HepG2 (cell line): ENCODE data around the gene CSNK2A2. TPM values are rescaled to one million over a fixed set of nuclear protein-coding genes. Genes with fewer than 3 reads are reported as not detected.
A peak's percentile ranks its signal among the peaks of the same experiment; 100 is the strongest.

Source experiments
- ARNT2 ChIP-seq: sonication (generic); formaldehyde crosslinking; IDR thresholded peaks from 2 replicates; pipeline ENCODE4 v1.8.0; 2022; ENCODE audit warnings: mild to moderate bottlenecking, low read depth, missing genetic modification reagents, moderate library complexity
- IRX3 ChIP-seq: sonication (generic); formaldehyde crosslinking; IDR thresholded peaks from 2 replicates; pipeline ENCODE4 v1.8.1; 2023; ENCODE audit warnings: mild to moderate bottlenecking, low read depth, missing genetic modification reagents, borderline replicate concordance
- MED13 ChIP-seq: sonication (generic); formaldehyde crosslinking; IDR thresholded peaks from 2 replicates; pipeline ENCODE4 v1.5.0; 2020; ENCODE audit warnings: missing genetic modification reagents
- MEIS1 ChIP-seq: sonication (generic); formaldehyde crosslinking; IDR thresholded peaks from 2 replicates; pipeline ENCODE4 v1.9.0; 2021; ENCODE audit warnings: mild to moderate bottlenecking, missing genetic modification reagents, moderate library complexity, borderline replicate concordance
- PCBP1 ChIP-seq: fragments of 200-400 bp; formaldehyde crosslinking; IDR thresholded peaks from 2 replicates; pipeline ENCODE4 v1.6.1; 2017; ENCODE audit warnings: mild to moderate bottlenecking, low read depth, low read length, borderline replicate concordance
- PCBP2 ChIP-seq: fragments of 200-400 bp; formaldehyde crosslinking; optimal IDR thresholded peaks from 2 replicates; pipeline ENCODE3; 2018; ENCODE audit warnings: low read length, low read depth; ENCODE audit not compliant: poor library complexity, severe bottlenecking
- TEF ChIP-seq: sonication (generic); formaldehyde crosslinking; IDR thresholded peaks from 2 replicates; pipeline ENCODE4 v1.5.0; 2020; ENCODE audit warnings: missing genetic modification reagents
- U2AF2 ChIP-seq: fragments of 200-400 bp; formaldehyde crosslinking; IDR thresholded peaks from 2 replicates; pipeline ENCODE4 v1.6.1; 2017; ENCODE audit warnings: low read depth, mild to moderate bottlenecking, low read length
- ZKSCAN5 ChIP-seq: sonication (generic); formaldehyde crosslinking; IDR thresholded peaks from 2 replicates; pipeline ENCODE4 v1.5.1; 2020; ENCODE audit warnings: mild to moderate bottlenecking, missing genetic modification reagents
- ZMYM3 ChIP-seq: sonication (generic); formaldehyde crosslinking; IDR thresholded peaks from 2 replicates; pipeline ENCODE4 v1.5.1; 2020; ENCODE audit warnings: mild to moderate bottlenecking, missing genetic modification reagents
- ZNF10 ChIP-seq: sonication (generic); formaldehyde crosslinking; IDR thresholded peaks from 2 replicates; pipeline ENCODE4 v1.4.0; 2020; ENCODE audit warnings: mild to moderate bottlenecking, low read depth, missing genetic modification reagents, borderline replicate concordance
- ZNF143 ChIP-seq: sonication (generic); formaldehyde crosslinking; IDR thresholded peaks from 2 replicates; pipeline ENCODE4 v1.4.0; 2020; ENCODE audit warnings: missing genetic modification reagents
- ZNF17 ChIP-seq: sonication (generic); formaldehyde crosslinking; IDR thresholded peaks from 2 replicates; pipeline ENCODE4 v1.5.0; 2020; ENCODE audit warnings: mild to moderate bottlenecking, missing genetic modification reagents
- ZNF232 ChIP-seq: sonication (generic); formaldehyde crosslinking; IDR thresholded peaks from 2 replicates; pipeline ENCODE4 v1.4.0; 2020; ENCODE audit warnings: missing genetic modification reagents, borderline replicate concordance
- ZNF615 ChIP-seq: sonication (generic); formaldehyde crosslinking; IDR thresholded peaks from 2 replicates; pipeline ENCODE4 v1.5.0; 2020; ENCODE audit warnings: mild to moderate bottlenecking, missing genetic modification reagents, borderline replicate concordance
- ZSCAN9 ChIP-seq: IDR thresholded peaks from 2 replicates; pipeline ENCODE4 v1.6.1; 2016; ENCODE audit warnings: borderline replicate concordance
- polyA plus RNA-seq, 8 experiments: library from polyadenylated mRNA; depleted of rRNA in 3 of 8; stranded (reverse) in 7 of 8; unstranded in 1 of 8; fragments of >200 nt; fragmentation: Illumina TruSeq in 4 of 8; extraction: Trizol in 4 of 8; gene quantifications; 2 replicates each; pipeline versions ENCODE4 v1.2.1 to v1.2.3, GENCODE V29; 2011 to 2016; ENCODE audit warnings: low read depth in 4 of 8, missing spikeins in 1 of 8, mixed read lengths in 1 of 8; ENCODE audit not compliant: insufficient read depth in 1 of 8
- total RNA-seq, 5 experiments: library from RNA; depleted of rRNA; stranded (reverse); fragments of >200 nt; fragmentation: Illumina TruSeq; extraction: Trizol; gene quantifications; 2 replicates each; pipeline ENCODE4 v1.2.3, GENCODE V29; 2016; ENCODE audit warnings: low read depth in 1 of 5
- TF ChIP-seq, protein P1 (sequence below): sonication (generic); formaldehyde crosslinking; IDR thresholded peaks from 2 replicates; pipeline ENCODE4 v1.5.0; 2020; ENCODE audit warnings: mild to moderate bottlenecking, missing genetic modification reagents
- TF ChIP-seq, protein P2 (sequence below): sonication (generic); formaldehyde crosslinking; IDR thresholded peaks from 2 replicates; pipeline ENCODE4 v1.4.0; 2020; ENCODE audit warnings: mild to moderate bottlenecking, missing genetic modification reagents
- TF ChIP-seq, protein P3 (sequence below): sonication (generic); formaldehyde crosslinking; IDR thresholded peaks from 2 replicates; pipeline ENCODE4 v1.4.0; 2020; ENCODE audit warnings: missing genetic modification reagents
- TF ChIP-seq, protein P4 (sequence below): sonication (generic); formaldehyde crosslinking; IDR thresholded peaks from 2 replicates; pipeline ENCODE4 v1.4.0; 2020; ENCODE audit warnings: mild to moderate bottlenecking, missing genetic modification reagents

CSNK2A2 gene
- total and polyA plus RNA-seq, 2 of the 13 experiments (the other 11 are each of a cell fraction or from before 2014, with no cell fraction given) = 46.4 to 56.9 TPM

DNA sequence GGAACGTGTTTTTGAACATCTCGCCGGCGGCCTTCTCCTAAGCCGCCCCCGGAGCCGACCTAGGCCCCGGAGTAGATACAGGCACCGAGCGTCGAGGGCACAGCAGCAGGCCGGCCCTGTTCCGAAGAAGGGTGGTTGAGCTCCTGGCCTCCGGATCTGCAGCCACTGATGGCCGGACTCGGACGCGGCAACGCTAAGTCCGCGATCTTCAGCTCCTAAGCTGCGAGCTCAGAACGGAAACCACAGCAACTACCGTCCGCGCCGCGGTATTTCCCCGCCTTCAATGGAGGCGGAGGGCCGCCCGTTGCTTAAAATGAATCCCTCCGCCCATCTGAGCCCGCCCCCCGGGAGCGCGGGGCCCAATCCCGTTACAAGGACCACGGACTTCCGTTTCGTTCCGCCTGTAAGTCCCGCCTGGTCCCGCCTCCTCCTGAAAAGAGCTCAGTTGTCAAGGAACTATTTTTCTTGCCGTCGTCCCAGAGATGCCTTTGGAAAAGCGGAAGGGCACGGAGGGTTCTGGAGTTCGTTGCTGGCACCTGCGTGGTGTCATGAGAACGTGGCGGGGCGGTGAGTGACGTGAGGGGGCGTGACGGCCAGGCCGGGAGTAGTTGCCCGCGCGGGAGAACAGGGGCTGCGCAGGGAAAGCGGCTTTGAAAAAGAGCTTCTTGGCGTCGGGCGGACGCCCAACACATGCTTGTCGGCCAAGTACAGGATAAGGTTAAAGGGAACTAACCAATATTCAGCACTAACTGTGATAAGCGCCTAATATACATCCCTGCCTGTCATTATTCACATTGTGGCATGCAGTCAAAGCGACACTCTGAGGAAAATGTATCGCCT, 68.6 kb downstream of the CSNK2A2 start, which contains the start of gene CFAP20 (continued):
- TF ChIP-seq, protein P1, sequence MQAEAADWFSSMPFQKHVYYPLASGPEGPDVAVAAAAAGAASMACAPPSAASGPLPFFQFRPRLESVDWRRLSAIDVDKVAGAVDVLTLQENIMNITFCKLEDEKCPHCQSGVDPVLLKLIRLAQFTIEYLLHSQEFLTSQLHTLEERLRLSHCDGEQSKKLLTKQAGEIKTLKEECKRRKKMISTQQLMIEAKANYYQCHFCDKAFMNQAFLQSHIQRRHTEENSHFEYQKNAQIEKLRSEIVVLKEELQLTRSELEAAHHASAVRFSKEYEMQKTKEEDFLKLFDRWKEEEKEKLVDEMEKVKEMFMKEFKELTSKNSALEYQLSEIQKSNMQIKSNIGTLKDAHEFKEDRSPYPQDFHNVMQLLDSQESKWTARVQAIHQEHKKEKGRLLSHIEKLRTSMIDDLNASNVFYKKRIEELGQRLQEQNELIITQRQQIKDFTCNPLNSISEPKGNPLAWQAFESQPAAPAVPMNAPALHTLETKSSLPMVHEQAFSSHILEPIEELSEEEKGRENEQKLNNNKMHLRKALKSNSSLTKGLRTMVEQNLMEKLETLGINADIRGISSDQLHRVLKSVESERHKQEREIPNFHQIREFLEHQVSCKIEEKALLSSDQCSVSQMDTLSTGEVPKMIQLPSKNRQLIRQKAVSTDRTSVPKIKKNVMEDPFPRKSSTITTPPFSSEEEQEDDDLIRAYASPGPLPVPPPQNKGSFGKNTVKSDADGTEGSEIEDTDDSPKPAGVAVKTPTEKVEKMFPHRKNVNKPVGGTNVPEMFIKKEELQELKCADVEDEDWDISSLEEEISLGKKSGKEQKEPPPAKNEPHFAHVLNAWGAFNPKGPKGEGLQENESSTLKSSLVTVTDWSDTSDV (CRISPR knock-in tag) = peak; percentile 98
- peak; percentile 100 for TF ChIP-seq PCBP1
- TF ChIP-seq ZMYM3 (CRISPR knock-in tag) = peak; percentile 81
- peak; percentile 68 for TF ChIP-seq ZNF143 (CRISPR knock-in tag)
- peak; percentile 84; the same call in 1 of the 2 replicates for TF ChIP-seq ZNF615 (CRISPR knock-in tag)
- TF ChIP-seq ZNF10 = no peak
- TF ChIP-seq, protein P2, sequence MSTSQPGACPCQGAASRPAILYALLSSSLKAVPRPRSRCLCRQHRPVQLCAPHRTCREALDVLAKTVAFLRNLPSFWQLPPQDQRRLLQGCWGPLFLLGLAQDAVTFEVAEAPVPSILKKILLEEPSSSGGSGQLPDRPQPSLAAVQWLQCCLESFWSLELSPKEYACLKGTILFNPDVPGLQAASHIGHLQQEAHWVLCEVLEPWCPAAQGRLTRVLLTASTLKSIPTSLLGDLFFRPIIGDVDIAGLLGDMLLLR = peak; percentile 83
- peak; percentile 59 for TF ChIP-seq ZKSCAN5
- TF ChIP-seq PCBP2 = peak; percentile 61
- peak; percentile 97 for TF ChIP-seq ARNT2 (CRISPR knock-in tag)
- no peak for TF ChIP-seq ZNF17 (CRISPR knock-in tag)
- TF ChIP-seq MED13 (CRISPR knock-in tag) = peak; percentile 18; the same call in 1 of the 2 replicates
- TF ChIP-seq, protein P3, sequence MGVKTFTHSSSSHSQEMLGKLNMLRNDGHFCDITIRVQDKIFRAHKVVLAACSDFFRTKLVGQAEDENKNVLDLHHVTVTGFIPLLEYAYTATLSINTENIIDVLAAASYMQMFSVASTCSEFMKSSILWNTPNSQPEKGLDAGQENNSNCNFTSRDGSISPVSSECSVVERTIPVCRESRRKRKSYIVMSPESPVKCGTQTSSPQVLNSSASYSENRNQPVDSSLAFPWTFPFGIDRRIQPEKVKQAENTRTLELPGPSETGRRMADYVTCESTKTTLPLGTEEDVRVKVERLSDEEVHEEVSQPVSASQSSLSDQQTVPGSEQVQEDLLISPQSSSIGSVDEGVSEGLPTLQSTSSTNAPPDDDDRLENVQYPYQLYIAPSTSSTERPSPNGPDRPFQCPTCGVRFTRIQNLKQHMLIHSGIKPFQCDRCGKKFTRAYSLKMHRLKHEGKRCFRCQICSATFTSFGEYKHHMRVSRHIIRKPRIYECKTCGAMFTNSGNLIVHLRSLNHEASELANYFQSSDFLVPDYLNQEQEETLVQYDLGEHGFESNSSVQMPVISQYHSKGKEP (CRISPR knock-in tag) = no peak; the same call in 1 of the 2 replicates
- TF ChIP-seq IRX3 (CRISPR knock-in tag) = peak; percentile 66; the same call in 1 of the 2 replicates
- TF ChIP-seq TEF (CRISPR knock-in tag) = 0 out of 2 replicates have a peak, but pooled peaks have one; percentile 65
- TF ChIP-seq ZSCAN9 (CRISPR knock-in tag) = peak; percentile 46; the same call in 1 of the 2 replicates
- peak; percentile 94 for TF ChIP-seq U2AF2
- TF ChIP-seq MEIS1 = peak; percentile 99
- TF ChIP-seq ZNF232 = peak; percentile 82
- TF ChIP-seq, protein P4, sequence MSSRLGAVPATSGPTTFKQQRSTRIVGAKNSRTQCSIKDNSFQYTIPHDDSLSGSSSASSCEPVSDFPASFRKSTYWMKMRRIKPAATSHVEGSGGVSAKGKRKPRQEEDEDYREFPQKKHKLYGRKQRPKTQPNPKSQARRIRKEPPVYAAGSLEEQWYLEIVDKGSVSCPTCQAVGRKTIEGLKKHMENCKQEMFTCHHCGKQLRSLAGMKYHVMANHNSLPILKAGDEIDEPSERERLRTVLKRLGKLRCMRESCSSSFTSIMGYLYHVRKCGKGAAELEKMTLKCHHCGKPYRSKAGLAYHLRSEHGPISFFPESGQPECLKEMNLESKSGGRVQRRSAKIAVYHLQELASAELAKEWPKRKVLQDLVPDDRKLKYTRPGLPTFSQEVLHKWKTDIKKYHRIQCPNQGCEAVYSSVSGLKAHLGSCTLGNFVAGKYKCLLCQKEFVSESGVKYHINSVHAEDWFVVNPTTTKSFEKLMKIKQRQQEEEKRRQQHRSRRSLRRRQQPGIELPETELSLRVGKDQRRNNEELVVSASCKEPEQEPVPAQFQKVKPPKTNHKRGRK = no peak
